HuH-7 (cell line): ENCODE measurements around the gene CYB561A3.
"Not testable (repeated sequence)": the region's sequence is repeated elsewhere in the genome, so short reads cannot be mapped to it uniquely, and the experiment has no call there.

Experiments
- DNase-seq: peaks from one replicate; pipeline ENCODE4 v3.0.0; 2011; ENCODE audit warnings: low spot score

The CYB561A3 gene, protein sequence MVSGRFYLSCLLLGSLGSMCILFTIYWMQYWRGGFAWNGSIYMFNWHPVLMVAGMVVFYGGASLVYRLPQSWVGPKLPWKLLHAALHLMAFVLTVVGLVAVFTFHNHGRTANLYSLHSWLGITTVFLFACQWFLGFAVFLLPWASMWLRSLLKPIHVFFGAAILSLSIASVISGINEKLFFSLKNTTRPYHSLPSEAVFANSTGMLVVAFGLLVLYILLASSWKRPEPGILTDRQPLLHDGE

DNA sequence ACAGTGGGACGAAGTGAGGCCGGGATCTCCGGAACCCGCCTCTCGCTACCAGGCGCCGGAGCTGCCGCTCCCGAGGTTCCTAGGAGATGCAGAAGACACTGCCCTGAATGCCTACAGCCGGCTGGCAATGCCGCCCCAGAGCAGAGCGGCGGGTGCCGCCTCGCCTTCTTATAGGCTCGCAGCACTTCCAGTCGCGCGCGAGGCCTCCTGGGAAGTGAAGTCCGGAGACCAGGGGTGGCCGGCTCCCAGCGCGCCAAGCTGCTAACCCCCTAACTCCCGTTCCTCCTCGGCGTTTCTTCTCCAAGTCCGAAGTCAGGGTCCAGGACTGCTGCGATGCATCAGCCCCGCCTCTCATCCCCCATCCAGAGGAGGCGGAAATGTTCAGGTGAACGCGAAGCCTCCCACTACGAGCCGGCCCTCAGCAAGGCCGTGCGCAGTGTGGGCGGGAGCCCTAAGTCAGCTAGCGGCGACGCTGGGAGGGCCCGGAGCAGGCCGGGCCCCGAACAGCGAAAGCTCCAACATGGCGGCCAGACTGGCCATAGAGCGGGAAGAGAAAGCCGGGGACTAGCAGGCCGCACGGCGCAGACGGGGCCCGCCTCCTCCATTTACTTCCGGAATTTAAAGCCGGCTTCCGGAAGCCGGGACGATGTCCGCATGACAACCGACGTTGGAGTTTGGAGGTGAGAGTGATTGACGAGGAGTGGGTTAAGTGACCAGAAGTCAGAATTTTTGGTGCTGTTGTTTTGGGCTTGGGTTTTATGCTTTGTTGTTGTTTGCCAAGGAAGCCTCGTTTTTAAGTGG lies at the start of gene CYB561A3, which contains the start of gene TMEM138:
CYB561A3 (minus strand) TSS at position 142 of the 801 bp plus-strand sequence. CDS start 5,169 bp downstream, outside the sequence.
TMEM138 (plus strand) TSS at position 634 of the 801 bp plus-strand sequence. CDS start 2,017 bp downstream, outside the sequence.
- peak; percentile 97 for DNase-seq

DNA sequence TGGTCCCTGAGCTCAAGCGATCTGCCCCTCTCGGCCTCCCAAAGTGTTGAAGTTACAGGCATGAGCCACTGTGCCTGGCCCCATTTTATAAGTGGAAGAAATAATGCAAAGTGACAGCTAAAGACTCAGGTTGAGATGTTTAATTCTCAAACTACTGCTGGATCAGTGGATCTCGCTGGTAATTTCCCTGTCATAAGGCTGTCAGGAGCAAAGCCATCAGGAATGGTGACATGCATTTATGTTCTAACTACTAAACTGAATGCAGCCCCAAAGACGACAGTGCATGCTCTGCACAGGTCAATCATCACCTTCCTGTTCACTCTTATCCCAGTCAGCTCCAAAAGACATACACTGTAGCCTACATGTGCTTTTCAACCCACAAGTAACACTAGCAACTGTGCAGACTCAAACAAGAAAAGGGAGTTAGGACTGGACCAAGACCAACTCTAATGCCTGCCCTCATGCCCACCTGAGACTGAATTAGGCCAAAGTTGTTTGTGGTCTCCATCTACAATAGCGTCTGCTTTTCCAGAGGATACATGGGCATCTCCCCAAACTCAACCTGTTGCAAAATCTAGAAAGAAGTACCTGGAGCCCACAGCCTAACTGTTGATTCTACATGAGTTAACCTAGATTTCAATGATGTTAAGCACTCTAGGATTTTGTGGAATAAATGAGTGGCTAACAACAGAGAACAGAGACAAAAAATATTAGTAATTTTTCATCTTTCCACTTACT lies 45.5 kb upstream of the CYB561A3 start:
- DNase-seq = no peak

DNA sequence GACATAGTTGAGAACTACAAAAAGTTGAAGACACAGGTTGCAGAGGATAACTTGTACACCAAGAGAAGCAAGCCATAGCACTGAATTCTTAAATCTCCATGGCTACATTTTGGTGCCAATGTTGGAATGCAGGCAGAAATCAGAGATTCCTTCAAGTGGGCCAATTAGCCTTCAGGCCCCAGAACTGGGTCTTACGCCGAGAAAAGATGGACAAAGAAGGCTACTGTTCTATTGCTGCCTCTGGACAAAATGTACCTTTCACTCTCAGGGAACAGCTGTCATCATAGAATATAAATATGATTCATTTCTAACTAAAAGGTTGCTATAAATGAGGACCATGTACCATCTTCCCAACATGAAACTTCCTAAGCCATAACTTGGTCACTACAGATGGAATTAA lies 44.4 kb upstream of the CYB561A3 start:
- no peak for DNase-seq

DNA sequence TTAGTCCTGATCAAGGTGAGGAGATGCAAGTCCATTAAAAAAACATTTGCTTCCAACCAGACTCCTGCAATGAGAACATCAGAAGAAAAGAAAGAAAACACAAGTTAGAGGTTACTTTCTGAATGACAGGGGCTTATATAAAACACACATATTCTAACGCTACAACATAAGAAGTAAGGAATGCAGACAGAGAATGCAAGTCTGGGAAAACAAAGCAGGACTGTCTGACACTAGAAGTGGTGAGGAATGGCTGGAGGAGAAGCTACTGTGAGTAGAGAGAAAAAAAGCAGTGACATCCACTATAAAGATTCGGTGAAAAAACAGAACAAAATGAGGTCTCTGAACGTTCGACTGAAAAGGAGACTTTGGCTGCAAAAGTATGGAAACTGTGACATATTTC lies 43.0 kb upstream of the CYB561A3 start:
- DNase-seq = no peak

DNA sequence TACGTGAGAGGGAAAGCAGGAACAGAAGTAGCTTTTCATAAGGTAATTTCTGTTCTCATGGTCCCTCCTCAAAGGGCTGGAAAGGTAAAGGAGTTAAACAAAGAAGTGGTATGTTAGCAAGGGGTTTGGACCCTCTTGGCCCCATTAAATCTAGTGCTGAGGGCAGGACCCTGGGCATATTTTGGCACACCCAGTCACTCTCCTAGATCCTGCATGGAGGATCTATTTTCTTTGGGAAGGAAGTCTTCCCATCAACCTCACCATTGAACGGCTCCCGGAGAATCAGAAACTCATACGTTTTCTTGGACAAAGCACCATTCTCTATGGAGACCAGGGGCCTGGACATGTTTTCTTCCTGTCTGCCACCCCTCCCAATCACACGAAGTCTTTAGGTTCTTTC lies 42.4 kb upstream of the CYB561A3 start:
- DNase-seq = no peak

DNA sequence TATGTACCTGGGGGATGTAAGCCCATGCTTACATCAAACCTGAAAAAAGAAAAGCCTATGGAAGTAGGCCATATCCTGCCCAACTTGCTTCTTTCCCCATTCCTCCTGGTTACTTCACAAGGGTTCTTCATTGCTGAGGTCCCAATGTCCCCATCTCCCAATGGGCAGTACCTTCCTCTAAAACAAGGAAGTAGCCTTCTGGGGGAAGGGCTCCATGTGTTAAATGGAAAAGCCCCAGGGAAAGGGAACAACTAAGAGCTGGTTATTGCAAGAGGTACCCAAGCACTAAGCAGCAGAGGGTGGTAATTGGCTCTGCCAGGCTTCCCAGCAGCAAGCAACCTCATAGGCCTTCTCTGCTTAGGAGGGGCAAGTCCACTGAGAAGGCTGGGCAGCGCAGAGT lies 42.0 kb upstream of the CYB561A3 start:
- no peak for DNase-seq

DNA sequence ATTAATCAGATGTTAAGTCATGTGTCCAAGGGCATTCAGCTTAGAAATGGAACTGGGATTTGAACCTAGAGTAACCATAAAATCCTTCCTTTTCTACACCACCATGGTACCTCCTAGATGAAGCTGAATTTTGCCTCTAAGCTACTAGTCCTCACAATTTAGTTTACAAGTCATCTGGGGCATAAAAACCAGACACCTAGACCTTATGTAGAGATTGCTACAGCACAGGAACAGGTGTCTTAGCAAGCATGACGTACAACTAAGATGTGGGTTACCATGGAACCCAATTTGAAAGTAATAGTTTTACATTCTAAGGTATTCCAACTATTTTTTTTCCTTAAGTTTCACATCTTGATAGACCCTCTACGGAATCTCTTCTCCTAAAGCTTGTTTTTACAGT lies 39.9 kb upstream of the CYB561A3 start:
- DNase-seq = no peak

DNA sequence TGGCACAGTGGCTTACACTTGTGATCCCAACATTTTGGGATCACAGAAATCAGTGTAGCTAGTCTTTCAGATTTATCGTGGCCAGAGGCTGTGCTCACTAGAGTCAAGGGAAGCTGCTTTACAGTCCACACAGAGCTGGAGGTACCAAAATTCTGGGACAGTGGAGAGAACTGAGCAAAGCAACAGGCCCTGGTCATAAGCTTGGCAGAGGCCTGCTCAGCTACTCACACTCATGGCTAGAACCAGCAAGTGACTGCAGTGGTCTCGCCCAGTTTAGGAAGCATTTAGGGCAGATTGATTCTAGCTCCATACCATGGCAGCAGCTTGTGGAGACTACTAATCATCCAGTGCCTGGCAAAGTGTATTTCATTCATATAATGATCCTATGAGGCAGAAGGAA lies 39.5 kb upstream of the CYB561A3 start:
- DNase-seq = no peak

DNA sequence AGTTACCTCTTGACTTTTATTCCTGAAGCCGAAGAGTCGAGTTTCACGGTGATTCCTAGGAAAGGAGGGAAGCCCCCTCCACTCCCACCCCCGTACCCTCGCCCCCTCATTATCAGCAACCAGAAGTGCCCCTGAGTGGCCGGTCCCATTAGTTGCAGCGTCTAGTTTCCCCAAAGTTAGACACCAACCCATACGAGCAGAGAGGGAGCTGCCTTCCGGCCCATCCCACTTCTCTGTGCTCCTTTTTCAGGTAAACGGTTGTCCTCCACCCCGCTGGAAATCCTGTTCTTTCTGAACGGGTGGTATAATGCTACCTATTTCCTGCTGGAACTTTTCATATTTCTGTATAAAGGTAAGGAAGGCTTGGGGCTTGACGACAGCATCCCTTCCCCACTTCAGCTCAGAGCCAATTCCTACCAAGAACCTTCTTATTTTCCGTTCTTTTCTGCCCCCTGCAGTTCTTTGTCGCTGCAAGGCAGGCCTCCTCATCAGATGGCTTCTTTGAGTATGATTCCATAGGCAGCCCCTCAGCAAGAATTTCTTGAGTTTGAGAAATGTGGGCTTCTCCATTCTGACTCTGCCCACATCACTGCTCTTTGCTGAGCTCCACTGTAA lies 31.4 kb upstream of the CYB561A3 start:
- peak; percentile 49 for DNase-seq

DNA sequence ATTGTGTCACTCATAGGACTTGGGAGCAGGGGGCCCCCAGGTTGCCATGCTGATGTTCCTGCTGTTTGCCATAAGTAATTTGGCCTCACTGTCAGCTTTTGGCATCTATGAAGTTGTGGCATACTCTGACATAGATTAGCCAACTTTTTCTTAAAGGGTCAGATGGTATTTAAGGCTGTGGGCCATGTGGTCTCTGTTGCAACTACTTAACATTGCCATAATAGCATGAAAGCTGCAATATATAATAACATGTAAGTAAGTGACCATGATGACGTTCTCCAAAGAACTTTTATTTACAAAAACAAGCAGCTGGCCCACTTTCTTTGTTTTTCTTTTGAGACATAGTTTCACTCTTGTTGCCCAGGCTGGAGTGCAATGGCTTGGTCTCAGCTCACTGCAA lies 28.5 kb upstream of the CYB561A3 start:
- DNase-seq = no peak

DNA sequence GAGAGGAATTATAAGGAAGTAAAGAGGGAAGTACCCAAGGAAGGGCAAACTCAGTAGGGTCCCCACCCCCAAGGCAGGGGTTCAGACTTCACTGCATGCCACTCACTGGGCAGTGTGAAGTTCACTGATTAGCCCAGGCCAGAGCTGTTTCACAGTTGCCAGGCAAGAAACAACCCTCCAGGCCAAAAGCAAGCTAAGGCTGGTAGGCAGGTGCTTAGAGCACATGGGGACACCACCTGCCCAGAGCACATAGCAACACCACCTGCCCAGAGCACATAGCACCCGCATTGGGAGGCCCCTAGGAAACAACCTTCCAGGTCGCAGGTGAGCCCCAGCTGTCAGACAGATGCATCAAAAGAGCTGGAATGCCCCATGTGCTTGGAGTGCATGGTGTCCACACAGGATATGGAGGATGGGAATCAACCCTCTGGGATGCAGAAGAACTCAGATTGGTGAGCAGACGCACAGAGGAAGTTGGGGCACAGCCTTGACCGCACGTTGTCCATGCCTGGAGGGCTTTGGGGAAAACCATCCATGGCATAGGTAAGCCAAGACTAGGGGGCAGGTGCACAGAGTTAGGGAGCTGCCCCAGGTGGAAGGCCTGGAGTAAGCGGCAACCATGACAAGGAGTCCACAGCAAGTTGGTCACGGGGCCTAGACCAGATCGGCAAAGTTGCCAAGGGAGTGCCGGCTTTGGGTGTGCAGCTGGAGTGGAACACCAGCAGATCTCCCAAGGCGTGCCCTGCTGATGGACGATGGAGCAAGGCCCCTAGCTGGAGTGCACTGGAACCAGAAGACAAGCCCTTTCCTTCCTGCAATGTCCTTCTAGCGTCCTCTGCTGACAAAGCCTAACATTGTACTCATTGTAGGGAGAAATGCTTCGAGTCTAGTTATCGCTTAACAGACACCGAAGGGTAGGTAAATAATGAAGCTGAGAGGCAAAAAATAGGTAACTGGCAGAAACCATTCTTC lies 22.9 kb upstream of the CYB561A3 start:
- peak; percentile 76 for DNase-seq

DNA sequence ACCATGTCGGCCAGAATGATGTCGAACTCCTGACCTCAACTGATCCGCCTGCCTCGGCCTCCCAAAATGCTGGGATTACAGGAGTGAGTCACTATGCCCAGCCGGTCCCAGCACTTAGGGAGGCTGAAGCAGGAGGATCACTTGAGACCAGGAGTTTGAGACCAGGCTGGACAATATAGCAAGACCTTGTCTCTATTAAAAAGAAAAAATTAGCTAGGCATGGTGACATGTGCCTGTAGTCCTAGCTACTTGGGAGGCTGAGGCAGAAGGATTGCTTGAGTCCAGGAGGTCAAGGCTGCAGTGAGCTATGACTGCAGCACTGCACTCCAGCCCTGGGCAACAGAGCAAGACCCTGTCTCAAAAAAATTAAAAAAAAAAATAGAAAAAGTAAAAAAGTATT lies 22.2 kb upstream of the CYB561A3 start:
- not testable (repeated sequence) for DNase-seq

DNA sequence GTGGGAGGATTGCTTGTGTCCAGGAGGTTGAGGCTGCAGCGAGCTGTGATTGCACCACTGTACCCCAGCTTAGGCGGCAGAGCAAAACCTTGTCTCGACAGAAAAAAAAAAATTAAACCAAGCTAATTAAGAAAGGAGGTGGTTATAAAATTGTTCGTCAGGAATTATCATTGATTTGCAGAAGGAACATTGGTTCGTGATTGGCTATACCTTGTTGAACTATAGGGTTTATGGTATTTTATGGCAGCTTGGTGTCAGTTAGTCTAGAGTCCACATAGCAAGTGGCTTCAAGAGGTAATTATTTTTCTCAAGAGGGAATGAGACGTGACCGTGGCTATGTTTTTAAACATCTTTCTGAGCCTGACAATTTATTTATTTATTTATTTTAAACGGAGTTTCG lies 19.2 kb upstream of the CYB561A3 start:
- no peak for DNase-seq

DNA sequence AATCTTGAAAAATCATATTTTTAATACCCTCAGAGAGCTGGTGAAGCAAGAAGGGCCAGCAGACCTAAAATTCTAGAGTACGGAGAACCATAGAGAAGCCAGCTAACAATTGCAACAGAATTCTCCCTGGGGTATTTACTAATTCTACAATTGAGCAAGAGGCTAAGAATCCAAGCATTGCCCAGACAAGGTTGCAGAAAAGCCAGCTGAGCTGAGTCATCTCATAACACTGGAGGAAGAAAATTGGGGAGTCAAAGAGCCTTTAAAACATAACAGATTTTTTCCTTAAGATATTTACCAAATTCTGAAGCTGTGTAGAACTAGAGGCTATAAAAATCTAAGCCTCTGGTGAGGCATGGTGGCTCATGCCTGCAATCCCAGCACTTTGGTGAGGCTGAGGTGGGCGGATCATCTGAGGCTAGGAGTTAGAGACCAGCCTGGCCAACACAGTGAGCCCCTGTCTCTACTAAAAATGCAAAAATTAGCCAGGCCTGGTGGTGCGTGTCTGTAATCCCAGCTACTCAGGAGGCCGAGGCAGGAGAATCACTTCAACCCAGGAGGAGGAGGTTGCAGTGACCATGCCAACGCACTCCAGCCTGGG lies 17.1 kb upstream of the CYB561A3 start:
- DNase-seq = peak; percentile 61

DNA sequence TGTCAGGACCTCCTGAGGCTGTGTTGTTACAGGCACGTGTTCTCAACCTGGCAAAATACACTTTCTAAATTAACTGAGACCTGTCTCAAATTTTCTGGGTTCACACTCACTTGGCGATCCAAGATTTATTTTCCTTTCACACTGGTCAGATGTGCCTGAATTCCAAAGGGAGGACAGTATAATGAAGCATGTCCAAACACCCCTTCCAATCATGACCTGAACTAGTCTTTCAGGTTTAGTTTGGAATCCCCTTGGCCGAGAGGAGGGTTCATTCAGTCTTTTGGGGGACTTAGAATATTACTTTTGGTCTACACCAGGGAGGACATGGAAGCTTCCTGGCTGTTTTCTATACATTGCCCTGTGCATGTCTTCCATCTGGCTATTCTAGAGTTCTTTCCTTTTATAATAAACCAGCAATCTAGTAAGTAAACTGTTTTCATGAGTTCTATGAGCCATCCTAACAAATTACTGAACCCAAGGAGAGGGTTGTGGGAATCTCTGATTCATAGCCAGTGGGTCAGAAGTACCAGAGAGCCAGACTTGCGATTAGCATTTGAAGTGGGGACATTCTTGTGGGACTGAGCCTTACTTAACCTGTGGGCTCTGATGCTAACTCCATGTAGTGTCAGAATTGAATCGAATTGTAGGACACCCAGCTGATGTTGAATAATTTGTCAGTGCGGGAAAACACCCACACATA lies 15.9 kb upstream of the CYB561A3 start:
- DNase-seq = no peak

DNA sequence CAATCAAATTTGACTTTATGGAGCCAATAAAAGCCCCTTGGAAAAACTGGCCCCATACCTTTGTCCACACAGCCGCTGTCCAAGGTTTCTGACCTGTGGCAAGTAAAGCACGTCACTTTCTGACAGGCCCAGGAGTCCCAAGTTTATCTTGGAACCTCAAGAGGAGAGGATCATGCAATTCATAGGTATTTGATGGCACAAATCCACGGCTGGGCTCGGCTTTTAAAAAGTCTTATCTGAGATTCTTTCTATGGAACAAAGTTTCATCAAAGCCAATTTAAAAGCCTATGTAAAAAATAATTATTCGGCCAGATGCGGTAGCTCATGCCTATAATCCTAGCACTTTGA lies 14.1 kb upstream of the CYB561A3 start:
- no peak for DNase-seq

DNA sequence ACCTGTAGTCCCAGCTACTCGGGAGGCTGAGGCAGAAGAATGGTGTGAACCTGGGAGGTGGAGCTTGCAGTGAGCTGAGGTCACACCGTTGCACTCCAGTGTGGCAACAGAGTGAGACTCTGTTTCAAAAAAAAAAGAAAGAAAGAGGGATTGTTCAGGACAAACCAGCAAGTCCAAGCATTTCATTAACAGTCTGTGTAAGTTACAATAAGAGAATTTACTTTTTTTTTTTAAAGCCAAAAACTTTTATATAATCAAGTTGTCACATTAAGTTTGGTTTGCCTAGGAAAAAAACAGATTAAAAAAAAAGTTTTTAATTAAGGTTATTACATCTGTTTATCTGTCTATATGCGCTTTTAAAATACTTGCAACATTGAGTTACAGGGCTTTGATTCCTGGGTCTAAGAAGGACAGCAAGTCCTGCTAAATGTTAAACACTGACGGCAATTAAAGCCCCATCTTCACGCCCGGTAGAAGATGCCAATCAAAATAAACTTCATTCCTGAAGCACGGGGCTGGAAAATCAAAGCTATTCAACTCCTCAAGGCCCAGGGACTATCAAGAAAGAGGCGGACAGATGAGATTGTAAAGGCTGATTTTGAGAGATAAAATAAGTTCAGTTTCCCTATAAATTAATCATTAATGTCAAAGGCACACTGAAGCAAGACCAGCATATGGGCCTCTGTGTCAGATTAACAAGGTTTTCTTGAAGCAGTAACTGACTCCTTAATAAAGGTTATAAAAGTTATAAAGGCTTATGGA lies 11.2 kb upstream of the CYB561A3 start:
- DNase-seq = no peak

DNA sequence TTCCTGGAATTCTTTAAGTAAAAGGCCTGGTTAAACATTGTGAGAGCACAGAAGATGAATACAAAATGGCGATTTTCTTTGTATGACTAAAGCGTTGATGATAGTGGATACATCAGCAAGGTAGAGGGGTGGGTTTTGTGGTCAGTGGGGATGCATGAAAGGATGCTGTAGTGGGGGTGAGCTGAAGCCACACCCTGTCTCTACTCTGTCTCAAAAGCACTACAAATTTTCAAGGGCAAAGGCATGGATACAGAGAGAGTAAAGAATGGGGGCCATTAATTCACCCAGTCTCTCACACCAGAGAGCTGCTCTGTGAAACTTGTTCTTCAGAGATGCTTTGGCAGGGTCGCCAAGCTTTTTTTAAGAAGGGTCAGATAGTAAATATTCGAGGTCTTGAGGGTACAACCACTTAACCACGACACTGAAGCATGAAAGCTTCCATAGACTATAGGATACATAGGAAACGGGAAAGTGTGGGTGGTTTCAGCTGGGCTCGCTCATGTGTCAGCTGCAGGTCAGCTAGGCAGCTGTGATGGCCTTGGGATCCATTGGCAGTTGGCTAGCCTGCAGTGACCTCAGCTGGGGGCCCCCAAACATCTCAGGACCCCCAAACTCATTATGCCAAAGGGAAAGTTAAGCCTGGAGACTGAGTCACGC lies 8.8 kb upstream of the CYB561A3 start:
- no peak for DNase-seq
